ENCODE measurements around the gene OSBPL7.

The OSBPL7 gene

GRCh38 chr17:47836601-47837000 lies 15.0 kb upstream of the OSBPL7 start:
- no peak overlapping the region for H3K4me3 ChIP-seq (replicated peaks; ENCODE audit: low read depth, low read length)
- DNase-seq (ENCODE audit: extremely low read depth, low read depth) = no peak
- TF ChIP-seq CTCF (IDR thresholded peaks at IDR 0.05; ENCODE audit: low read depth, low read length, missing control alignments) = no peak

GRCh38 chr17:47834756-47835155 lies 13.2 kb upstream of the OSBPL7 start:
- DNase-seq (ENCODE audit: extremely low read depth, low read depth) = no peak
- TF ChIP-seq CTCF (IDR thresholded peaks at IDR 0.05; ENCODE audit: low read depth, low read length, missing control alignments) = no peak
- H3K4me3 ChIP-seq (replicated peaks; ENCODE audit: low read depth, low read length) = no peak overlapping the region

DNA sequence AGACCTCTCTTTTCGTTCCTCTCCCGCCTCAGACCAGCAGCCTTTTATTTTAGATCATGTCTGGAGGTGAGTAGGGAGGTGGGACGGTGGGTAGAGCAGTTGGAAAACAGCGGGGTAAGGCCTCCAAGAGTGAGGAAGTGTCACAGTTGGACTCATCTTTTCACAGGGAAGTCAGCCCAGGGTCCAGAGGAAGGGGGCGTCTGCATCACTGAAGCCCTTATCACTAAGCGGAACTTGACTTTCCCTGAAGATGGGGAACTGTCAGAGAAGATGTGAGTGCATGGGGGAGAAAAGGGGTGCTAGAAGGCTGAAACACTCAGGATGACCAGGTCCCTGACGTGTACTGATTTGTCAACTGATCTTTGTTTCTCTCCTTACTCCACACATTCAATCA lies 10.3 kb upstream of the OSBPL7 start:
- DNase-seq (ENCODE audit: extremely low read depth, low read depth) = no peak
- H3K4me3 ChIP-seq (replicated peaks; ENCODE audit: low read depth, low read length) = peak overlapping the region; percentile 85

GRCh38 chr17:47831003-47831933 lies 9.7 kb upstream of the OSBPL7 start, which contains the start of the genes LRRC46 and MRPL10:
TSS of gene LRRC46 (plus strand) at chr17:47831670. CDS start at chr17:47831990, 320 bp downstream.
TSS of gene MRPL10 (minus strand) at chr17:47831541. CDS start at chr17:47831511, 30 bp downstream.
- DNase-seq (ENCODE audit: extremely low read depth, low read depth) = peak; percentile 74
- peak within 1 kb of the TSS; percentile 85 for H3K4me3 ChIP-seq (replicated peaks; ENCODE audit: low read depth, low read length)
- peak; percentile 49 for TF ChIP-seq CTCF (IDR thresholded peaks at IDR 0.05; ENCODE audit: low read depth, low read length, missing control alignments)

More for the DNA sequence above, 10.3 kb upstream of the OSBPL7 start:
- no peak for TF ChIP-seq CTCF (IDR thresholded peaks at IDR 0.05; ENCODE audit: low read depth, low read length, missing control alignments)

DNA sequence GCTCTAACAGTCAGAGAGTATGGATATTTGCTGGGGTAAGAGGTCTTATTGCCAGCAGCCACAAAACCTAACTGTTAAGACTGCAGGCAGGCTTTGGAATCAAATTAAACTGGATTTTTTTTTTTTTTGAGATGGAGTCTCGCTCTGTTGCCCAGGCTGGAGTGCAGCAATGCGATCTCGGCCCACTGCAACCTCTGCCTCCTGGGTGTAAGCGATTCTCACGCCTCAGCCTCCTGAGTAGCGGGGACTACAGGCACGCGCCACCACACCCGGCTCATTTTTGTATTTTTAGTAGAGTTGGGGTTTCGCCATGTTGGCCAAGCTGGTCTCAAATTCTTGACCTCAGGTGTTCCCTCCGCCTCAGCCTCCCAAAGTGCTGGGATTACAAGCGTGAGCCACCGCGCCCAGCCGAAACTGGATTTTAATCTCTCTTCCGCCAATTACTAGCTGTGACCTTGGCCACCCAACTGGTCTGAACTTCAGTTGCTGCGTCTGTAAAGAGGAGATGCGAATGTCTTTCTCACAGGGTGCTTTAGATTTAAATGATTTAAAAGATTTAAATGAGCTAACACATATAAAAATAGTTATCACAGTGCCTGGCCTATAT lies 8.9 kb upstream of the OSBPL7 start:
- no peak for TF ChIP-seq CTCF (IDR thresholded peaks at IDR 0.05; ENCODE audit: low read depth, low read length, missing control alignments)
- DNase-seq (ENCODE audit: extremely low read depth, low read depth) = no peak
- H3K4me3 ChIP-seq (replicated peaks; ENCODE audit: low read depth, low read length) = peak overlapping the region; percentile 85

- no peak for TF ChIP-seq CTCF (IDR thresholded peaks at IDR 0.05; ENCODE audit: low read depth, low read length, missing control alignments)
- no peak for DNase-seq (ENCODE audit: extremely low read depth, low read depth)
- peak overlapping the region; percentile 85 for H3K4me3 ChIP-seq (replicated peaks; ENCODE audit: low read depth, low read length)
Observed at GRCh38 chr17:47829870-47830269, 8.3 kb upstream of the OSBPL7 start.

Data from HFF-Myc (cell line).